ENCODE measurements around the gene GSTP1. TPM values are rescaled to one million over a fixed set of nuclear protein-coding genes. Genes with fewer than 3 reads are reported as not detected.

The GSTP1 gene
- total RNA-seq, 1 experiment from 2014 or later = 893 TPM

- H3K4me2 ChIP-seq (ENCODE audit: low read length) = peak overlapping the region; percentile 98
- peak overlapping the region; percentile 98 for H3K9ac ChIP-seq (ENCODE audit: low read length)
- TF ChIP-seq MAX (IDR thresholded peaks at IDR 0.05) = peak; percentile 12; the same call in 1 of the 2 replicates
- no peak for TF ChIP-seq CEBPB (IDR thresholded peaks at IDR 0.05; ENCODE audit: low read depth)
- H2AFZ ChIP-seq (ENCODE audit: low read depth, low read length, poor library complexity, severe bottlenecking) = no peak overlapping the region
- no peaks in the 10 kb centered on the region for H3K9me3 ChIP-seq (ENCODE audit: control insufficient read depth in 1 of 2, insufficient read depth in 1 of 2, low read depth in 1 of 2, low read length in 2 of 2)
- no peaks in the 10 kb centered on the region for H3K27me3 ChIP-seq (ENCODE audit: insufficient read depth, low read length)
- H3K4me1 ChIP-seq (ENCODE audit: control insufficient read depth in 1 of 2, insufficient read depth in 2 of 2, low read length in 2 of 2) = peaks cover 38 to 49% of the 10 kb centered on the region in 2 experiments
- no peaks in the 10 kb centered on the region for H3K9me2 ChIP-seq (ENCODE audit: insufficient read depth)
- RAD21 ChIA-PET (ENCODE audit: low non-redundant PET in 1 of 2, low total read pairs in 2 of 2, uncharacterized antibody in 2 of 2, unreplicated experiment in 2 of 2) = no interaction called here
- DNase-seq (ENCODE audit: low read depth, low spot score) = no peak
- H3K4me3 ChIP-seq (replicated peaks in 1 of 2; ENCODE audit: low read depth in 1 of 2, low read length in 2 of 2) = peak overlapping the region; percentile 66 to 90
- H3K36me3 ChIP-seq (ENCODE audit: control insufficient read depth in 1 of 2, insufficient read depth in 2 of 2, low read length in 2 of 2) = peaks cover 7 to 19% of the 10 kb centered on the region in 2 experiments; a peak in 3 of 4 replicates
- peaks cover 33% of the 10 kb centered on the region for H3K79me2 ChIP-seq (ENCODE audit: insufficient read depth, low read length)
- H3K27ac ChIP-seq (ENCODE audit: low read depth, low read length) = peak overlapping the region; percentile 80
- POLR2A ChIA-PET = interaction anchor here (1.2 to 1.6 kb wide), 3 partner anchors 11 to 156 kb away, joined by 3 to 8 read pairs (median 8); partner anchors contain the start of gene RPS6KB2
- intact Hi-C loops (cut with micrococcal nuclease) = no loop called here
- ATAC-seq = peak; percentile 31
- H4K20me1 ChIP-seq (ENCODE audit: insufficient read depth) = peaks cover 2% of the 10 kb centered on the region; the same call in 1 of the 2 replicates
- CTCF ChIA-PET = interaction anchor here (1.1 to 3.2 kb wide), 5 partner anchors 8 to 45 kb away, joined by 3 to 24 read pairs (median 6); partner anchors contain the start of gene NUDT8
- TSS peak; percentile 54 for BruUV-seq (replicated peaks)
Observed at GRCh38 chr11:67584205-67584880, 731 bp downstream of the GSTP1 start.

- RAD21 ChIA-PET (ENCODE audit: low non-redundant PET in 1 of 2, low total read pairs in 2 of 2, uncharacterized antibody in 2 of 2, unreplicated experiment in 2 of 2) = no interaction called here
- Histone ChIP-seq H2AFZ (ENCODE audit: low read depth, low read length, poor library complexity, severe bottlenecking) (no peak overlapping the region), H4K20me1 (ENCODE audit: insufficient read depth) (peaks cover 2% of the 10 kb centered on the region; the same call in 1 of the 2 replicates), H3K9me2 (ENCODE audit: insufficient read depth) (no peaks in the 10 kb centered on the region), H3K4me2 (ENCODE audit: low read length) (peak overlapping the region; percentile 98), H3K9me3 (ENCODE audit: control insufficient read depth in 1 of 2, insufficient read depth in 1 of 2, low read depth in 1 of 2, low read length in 2 of 2) (no peaks in the 10 kb centered on the region), H3K4me3 (replicated peaks in 1 of 2; ENCODE audit: low read depth in 1 of 2, low read length in 2 of 2) (peak overlapping the region; percentile 66 to 90), H3K27me3 (ENCODE audit: insufficient read depth, low read length) (no peaks in the 10 kb centered on the region), H3K27ac (ENCODE audit: low read depth, low read length) (peak overlapping the region; percentile 80), H3K79me2 (ENCODE audit: insufficient read depth, low read length) (peaks cover 33% of the 10 kb centered on the region), H3K4me1 (ENCODE audit: control insufficient read depth in 1 of 2, insufficient read depth in 2 of 2, low read length in 2 of 2) (peaks cover 31 to 41% of the 10 kb centered on the region in 2 experiments), H3K36me3 (ENCODE audit: control insufficient read depth in 1 of 2, insufficient read depth in 2 of 2, low read length in 2 of 2) (peaks cover 7 to 19% of the 10 kb centered on the region in 2 experiments; a peak in 3 of 4 replicates), H3K9ac (ENCODE audit: low read length) (peak overlapping the region; percentile 98)
- intact Hi-C loops (cut with micrococcal nuclease) = no loop called here
- ATAC-seq (no peak), DNase-seq (ENCODE audit: low read depth, low spot score) (no peak)
- POLR2A ChIA-PET = no interaction called here
- no TSS peak for BruUV-seq (replicated peaks)
- CTCF ChIA-PET = interaction anchor here (1.1 to 3.2 kb wide), 2 partner anchors 9 to 12 kb away, joined by 3 to 24 read pairs; no protein-coding TSS in a partner anchor
- TF ChIP-seq POLR2AphosphoS5 (IDR thresholded peaks at IDR 0.05; ENCODE audit: low read depth, low read length) (no peak), JUND (IDR thresholded peaks at IDR 0.05) (no peak), FOSL1 (IDR thresholded peaks at IDR 0.05; ENCODE audit: low read depth) (no peak), CBX3 (IDR thresholded peaks at IDR 0.05; ENCODE audit: low read depth) (no peak), CEBPB (IDR thresholded peaks at IDR 0.05; ENCODE audit: low read depth) (no peak)
Observed at GRCh38 chr11:67584881-67585873, 1.6 kb downstream of the GSTP1 start.

Data from HCT116 (cell line).